ENCODE measurements around the gene ZNF608.

The ZNF608 gene

DNA sequence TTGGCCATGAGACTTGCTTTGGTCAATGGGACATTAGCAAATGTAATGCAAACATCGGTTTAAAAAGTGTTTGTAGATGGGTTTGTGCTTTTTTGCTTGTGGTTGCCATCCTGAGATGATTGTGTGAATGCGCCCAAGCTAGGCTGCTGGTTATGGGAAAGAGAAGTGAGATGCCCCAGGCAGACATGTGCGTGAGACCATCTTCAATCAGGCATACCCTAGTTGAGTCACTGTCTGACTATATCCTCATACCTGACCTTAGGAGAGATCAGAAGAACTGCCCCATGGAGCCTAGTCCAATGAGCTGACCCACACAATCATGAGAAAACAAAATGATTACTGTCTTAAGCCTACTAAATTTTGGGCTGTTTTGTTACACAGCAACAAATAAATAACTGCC, 36.8 kb upstream of the ZNF608 start:
- TF ChIP-seq, protein P1, sequence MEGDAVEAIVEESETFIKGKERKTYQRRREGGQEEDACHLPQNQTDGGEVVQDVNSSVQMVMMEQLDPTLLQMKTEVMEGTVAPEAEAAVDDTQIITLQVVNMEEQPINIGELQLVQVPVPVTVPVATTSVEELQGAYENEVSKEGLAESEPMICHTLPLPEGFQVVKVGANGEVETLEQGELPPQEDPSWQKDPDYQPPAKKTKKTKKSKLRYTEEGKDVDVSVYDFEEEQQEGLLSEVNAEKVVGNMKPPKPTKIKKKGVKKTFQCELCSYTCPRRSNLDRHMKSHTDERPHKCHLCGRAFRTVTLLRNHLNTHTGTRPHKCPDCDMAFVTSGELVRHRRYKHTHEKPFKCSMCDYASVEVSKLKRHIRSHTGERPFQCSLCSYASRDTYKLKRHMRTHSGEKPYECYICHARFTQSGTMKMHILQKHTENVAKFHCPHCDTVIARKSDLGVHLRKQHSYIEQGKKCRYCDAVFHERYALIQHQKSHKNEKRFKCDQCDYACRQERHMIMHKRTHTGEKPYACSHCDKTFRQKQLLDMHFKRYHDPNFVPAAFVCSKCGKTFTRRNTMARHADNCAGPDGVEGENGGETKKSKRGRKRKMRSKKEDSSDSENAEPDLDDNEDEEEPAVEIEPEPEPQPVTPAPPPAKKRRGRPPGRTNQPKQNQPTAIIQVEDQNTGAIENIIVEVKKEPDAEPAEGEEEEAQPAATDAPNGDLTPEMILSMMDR (IDR thresholded peaks at IDR 0.05; ENCODE audit: extremely low read depth, insufficient read depth, missing control alignments) = no peak
- in situ Hi-C loops (cut with MboI; ENCODE audit: low pct_unique_long_range_greater_than_20kb, low sequenced_read_pairs, unreplicated experiment) = no loop called here
- no peak for DNase-seq (ENCODE audit: low spot score)

DNA sequence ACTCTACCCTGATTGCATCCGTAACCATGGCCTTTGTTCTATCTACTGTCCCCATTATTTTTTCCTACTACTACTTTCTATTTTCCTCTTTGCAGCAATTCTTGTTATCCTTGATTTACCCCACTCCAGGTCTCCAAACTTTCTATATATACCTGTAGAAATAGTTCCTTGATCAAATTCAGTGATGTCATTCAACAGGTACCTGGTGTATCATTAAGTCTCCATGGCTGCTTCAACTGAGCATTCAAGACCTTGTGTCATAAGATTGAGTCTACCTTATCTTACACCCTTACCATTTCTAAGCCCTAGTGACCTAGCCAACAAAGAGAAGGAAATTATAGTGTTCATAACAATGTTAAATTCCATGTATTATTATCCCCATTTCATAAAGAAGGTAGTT, 35.8 kb upstream of the ZNF608 start:
- TF ChIP-seq, protein P1 (IDR thresholded peaks at IDR 0.05; ENCODE audit: extremely low read depth, insufficient read depth, missing control alignments) = no peak
- in situ Hi-C loops (cut with MboI; ENCODE audit: low pct_unique_long_range_greater_than_20kb, low sequenced_read_pairs, unreplicated experiment) = no loop called here
- no peak for DNase-seq (ENCODE audit: low spot score)

DNA sequence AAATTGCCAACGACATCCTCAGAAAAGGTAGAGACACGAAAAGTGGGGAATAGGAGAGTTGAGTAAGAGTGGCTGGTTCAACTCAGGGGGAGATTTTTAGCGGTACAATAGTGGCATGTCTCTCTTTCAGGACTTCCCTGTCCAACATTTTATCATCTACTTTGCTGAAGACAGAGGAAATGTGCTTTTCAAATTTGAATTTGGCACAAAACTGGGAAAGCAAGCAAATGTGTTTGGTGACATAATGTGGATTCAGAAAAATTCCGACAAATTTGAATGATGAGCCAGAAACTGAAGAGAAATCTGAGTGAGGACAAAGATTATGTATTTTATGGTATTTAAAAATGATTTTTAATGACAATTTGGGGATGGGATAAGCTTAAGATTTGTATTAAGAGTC, 33.6 kb upstream of the ZNF608 start:
- in situ Hi-C loops (cut with MboI; ENCODE audit: low pct_unique_long_range_greater_than_20kb, low sequenced_read_pairs, unreplicated experiment) = no loop called here
- TF ChIP-seq, protein P1 (IDR thresholded peaks at IDR 0.05; ENCODE audit: extremely low read depth, insufficient read depth, missing control alignments) = no peak
- no peak for DNase-seq (ENCODE audit: low spot score)

DNA sequence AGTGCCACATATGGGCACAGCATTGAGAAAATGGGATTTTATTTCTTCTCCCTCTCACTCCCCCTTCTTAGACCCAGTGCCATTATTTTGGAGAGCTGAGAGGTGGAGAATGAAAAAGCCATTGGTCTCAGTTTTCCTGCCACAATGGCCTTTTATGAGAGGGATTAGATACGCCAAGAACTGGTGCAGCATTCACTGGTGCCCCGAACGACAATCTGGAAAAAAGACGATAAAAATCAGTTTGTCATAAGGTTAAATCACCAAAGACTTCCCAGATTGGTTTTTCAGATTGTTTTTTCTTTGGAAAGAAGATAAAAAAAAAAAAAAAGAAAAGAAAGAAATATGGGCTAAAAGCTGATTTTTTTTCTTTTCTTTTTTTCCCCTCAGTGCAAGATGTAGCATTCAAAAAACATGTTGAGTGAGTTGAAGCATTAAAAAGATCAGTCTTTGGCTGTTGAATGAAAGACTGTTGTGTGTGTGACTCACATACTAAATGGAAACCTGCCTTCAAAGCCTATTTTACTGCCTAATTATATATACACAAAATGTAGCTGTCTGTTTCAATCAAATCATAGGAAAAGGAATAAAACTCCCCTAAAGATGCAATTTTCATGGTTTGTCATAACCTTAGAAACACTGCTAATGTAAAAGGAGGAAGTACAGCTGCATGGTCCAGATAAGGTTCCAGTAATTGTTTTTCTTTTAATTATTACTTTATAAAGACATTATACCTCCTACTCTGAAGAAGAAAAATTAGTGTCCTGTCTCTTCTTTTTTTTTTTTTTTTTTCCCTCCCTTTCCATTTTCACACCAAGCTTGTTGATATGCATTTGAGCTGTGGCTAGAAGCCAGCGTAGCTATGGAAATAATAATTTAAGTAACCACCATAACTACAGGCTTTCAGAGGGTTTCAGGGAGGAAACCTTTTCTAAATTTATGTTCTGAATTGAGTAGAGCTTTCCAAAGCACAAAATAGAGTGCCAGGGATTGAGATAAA, 27.2 kb upstream of the ZNF608 start:
- in situ Hi-C loops (cut with MboI; ENCODE audit: low pct_unique_long_range_greater_than_20kb, low sequenced_read_pairs, unreplicated experiment) = no loop called here
- TF ChIP-seq, protein P1 (IDR thresholded peaks at IDR 0.05; ENCODE audit: extremely low read depth, insufficient read depth, missing control alignments) = no peak
- no peak for DNase-seq (ENCODE audit: low spot score)

DNA sequence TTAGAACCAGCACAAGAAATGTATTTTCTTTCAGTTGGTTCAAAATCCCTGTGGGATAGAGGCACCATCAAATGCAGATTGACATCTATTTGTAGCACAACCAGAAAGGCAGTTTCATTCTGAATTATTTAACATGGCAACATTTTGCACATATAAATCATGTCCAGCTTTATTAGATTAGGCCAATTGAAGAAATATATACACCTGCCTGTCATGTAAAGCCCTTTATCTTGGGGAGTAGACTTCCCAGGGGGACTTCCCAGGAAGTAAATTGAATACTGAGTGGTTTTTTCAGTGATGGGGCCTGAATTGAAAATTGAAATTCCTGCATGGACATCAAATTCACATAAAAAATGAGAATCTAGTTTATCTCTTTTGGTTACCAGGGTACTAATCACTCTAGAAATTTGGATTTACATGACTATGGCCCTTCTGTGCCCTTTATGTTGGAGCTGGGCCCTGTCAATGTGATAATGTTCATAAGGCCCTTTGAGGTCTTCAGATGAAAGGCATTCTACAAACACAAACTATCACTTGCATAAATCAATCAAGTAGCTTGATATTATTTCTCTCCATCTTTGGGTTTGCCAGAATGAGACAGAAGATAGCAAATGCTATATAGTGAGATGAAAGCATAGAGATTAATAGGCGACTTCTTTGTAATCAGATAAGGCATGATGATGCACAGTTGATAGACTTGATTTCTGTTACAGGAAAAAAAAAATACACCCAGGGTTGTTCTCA, 26.2 kb upstream of the ZNF608 start:
- in situ Hi-C loops (cut with MboI; ENCODE audit: low pct_unique_long_range_greater_than_20kb, low sequenced_read_pairs, unreplicated experiment) = no loop called here
- DNase-seq (ENCODE audit: low spot score) = no peak
- TF ChIP-seq, protein P1 (IDR thresholded peaks at IDR 0.05; ENCODE audit: extremely low read depth, insufficient read depth, missing control alignments) = no peak

DNA sequence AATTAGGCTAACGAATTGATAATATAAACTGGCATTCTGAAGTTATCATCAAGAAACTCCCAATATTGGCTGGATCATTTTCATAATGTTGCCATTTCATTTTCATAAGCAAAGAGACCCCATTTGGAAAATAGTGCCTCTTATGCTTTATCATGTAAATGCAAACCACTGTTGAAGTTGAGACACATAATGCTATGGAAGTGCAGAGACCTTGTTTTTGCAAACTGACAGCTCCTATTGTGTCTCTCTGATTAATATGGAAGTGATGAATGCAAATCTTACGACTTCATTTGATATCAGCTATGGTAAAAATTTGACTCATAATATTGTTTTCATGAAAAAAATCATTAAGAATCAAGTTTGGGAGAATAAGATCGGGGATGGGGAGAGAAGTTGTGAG, 25.3 kb upstream of the ZNF608 start:
- in situ Hi-C loops (cut with MboI; ENCODE audit: low pct_unique_long_range_greater_than_20kb, low sequenced_read_pairs, unreplicated experiment) = no loop called here
- TF ChIP-seq, protein P1 (IDR thresholded peaks at IDR 0.05; ENCODE audit: extremely low read depth, insufficient read depth, missing control alignments) = no peak
- DNase-seq (ENCODE audit: low spot score) = no peak

All from GM13977 (cell line).